GM12878 (cell line): Measurements from ENCODE around the gene SIK3. TPM values are rescaled to one million over a fixed set of nuclear protein-coding genes. Genes with fewer than 3 reads are reported as not detected.

Source experiments
- ATAC-seq: fragments of 200-7000 bp; cut with Tn5 transposase; 3 replicates; pipeline ENCODE4 v1.9.1; 2020; ENCODE audit warnings: mild to moderate bottlenecking, moderate library complexity
- BruUV-seq: library from RNA; stranded (reverse); fragments of 400-500 nt; replicated peaks from 2 replicates; lab custom pipeline; 2021; lab: Mats Ljungman, UMichigan
- CTCF ChIA-PET: fragments of 300-600 bp; sonication (Branson Sonifier 250); formaldehyde crosslinking; extraction: SDS; loops from one replicate; lab custom pipeline; 2021; ENCODE audit warnings: inconsistent platforms; lab: Yijun Ruan, JAX
- POLR2A ChIA-PET: fragments of 350-600 bp; formaldehyde crosslinking; extraction: SDS; loops from one replicate; lab custom pipeline; 2021; ENCODE audit warnings: inconsistent platforms; lab: Charles Lee
- RAD21 ChIA-PET: fragments of 300-600 bp; sonication (Branson Sonifier 250); formaldehyde crosslinking; loops from one replicate; lab custom pipeline; 2023; ENCODE audit warnings: antibody characterized with exemption; ENCODE audit not compliant: unreplicated experiment; lab: Charles Lee
- SMC1A ChIA-PET: fragments of 300-600 bp; sonication (Branson Sonifier 250); formaldehyde crosslinking; loops from one replicate; lab custom pipeline; 2023; ENCODE audit not compliant: unreplicated experiment, uncharacterized antibody; lab: Charles Lee
- DNase-seq: peaks from one replicate; pipeline ENCODE4 v3.0.0-alpha.2; 2011; ENCODE audit warnings: low read depth, low spot score
- FAIRE-seq: peaks from 3 replicates; lab custom pipeline; 2011; peaks lifted over from hg19 to GRCh38; lab: Jason Lieb, UNC
- H2AFZ ChIP-seq: 2 replicates; pipeline ENCODE4 v1.6.0; 2011; ENCODE audit warnings: low read depth, low read length, control low read depth; ENCODE audit not compliant: control insufficient read depth
- H3K27ac ChIP-seq: 2 replicates; pipeline ENCODE4 v1.5.1; 2011; ENCODE audit warnings: control low read depth; ENCODE audit not compliant: control insufficient read depth, insufficient read depth
- H3K27me3 ChIP-seq, 2 experiments: replicated peaks in 1 of 2; 2 replicates each; pipeline versions ENCODE4 v1.6.0 to v1.6.1; 2011; ENCODE audit warnings: low read length in 1 of 2; ENCODE audit not compliant: control insufficient read depth in 2 of 2, insufficient read depth in 2 of 2
- H3K36me3 ChIP-seq, 2 experiments: 2 replicates each; pipeline ENCODE4 v1.5.1; 2011; ENCODE audit warnings: low read length in 1 of 2; ENCODE audit not compliant: control insufficient read depth in 2 of 2, insufficient read depth in 2 of 2
- H3K4me1 ChIP-seq: 2 replicates; pipeline ENCODE4 v1.6.1; 2011; ENCODE audit warnings: mild to moderate bottlenecking, low read length, moderate library complexity, mixed read lengths; ENCODE audit not compliant: control insufficient read depth, insufficient read depth
- H3K4me2 ChIP-seq: 2 replicates; pipeline ENCODE4 v1.6.0; 2011; ENCODE audit warnings: control low read depth; ENCODE audit not compliant: control insufficient read depth, insufficient read depth
- H3K4me3 ChIP-seq: fragments of 200-600 bp; sonication (generic); 2 replicates; pipeline ENCODE4 v1.5.1; 2016
- H3K79me2 ChIP-seq: 2 replicates; pipeline ENCODE4 v1.6.0; 2011; ENCODE audit warnings: low read length; ENCODE audit not compliant: control insufficient read depth, insufficient read depth
- H3K9ac ChIP-seq: 2 replicates; pipeline ENCODE4 v1.8.0; 2011; ENCODE audit warnings: low read length, control low read depth, mixed read lengths; ENCODE audit not compliant: control insufficient read depth, insufficient read depth
- H3K9me3 ChIP-seq: replicated peaks from 3 replicates; pipeline ENCODE4 v1.5.1; 2011; ENCODE audit warnings: mild to moderate bottlenecking, low read length; ENCODE audit not compliant: control insufficient read depth, insufficient read depth
- H4K20me1 ChIP-seq: 2 replicates; pipeline ENCODE4 v1.6.0; 2011; ENCODE audit not compliant: control insufficient read depth, insufficient read depth
- BCL11A ChIP-seq: IDR thresholded peaks from 2 replicates; pipeline ENCODE4 v1.6.1; 2011; ENCODE audit warnings: low read depth, low read length
- IKZF2 ChIP-seq, 2 experiments: fragments of 450-650 bp; IDR thresholded peaks; 2 replicates each; pipeline ENCODE4 v1.6.1; 2017; ENCODE audit warnings: mild to moderate bottlenecking in 2 of 2, moderate library complexity in 2 of 2
- MTA3 ChIP-seq: IDR thresholded peaks from 2 replicates; pipeline ENCODE4 v1.6.1; 2012; ENCODE audit warnings: low read length, inconsistent platforms, borderline replicate concordance
- NFXL1 ChIP-seq: fragments of 450-650 bp; IDR thresholded peaks from 2 replicates; pipeline ENCODE4 v1.6.1; 2017; ENCODE audit warnings: antibody characterized with exemption, mild to moderate bottlenecking, borderline replicate concordance
- RUNX3 ChIP-seq: IDR thresholded peaks from 2 replicates; pipeline ENCODE4 v1.6.1; 2012; ENCODE audit warnings: low read length, inconsistent platforms
- TBL1XR1 ChIP-seq: IDR thresholded peaks from 2 replicates; pipeline ENCODE4 v1.6.1; 2012; ENCODE audit warnings: low read depth, low read length, improper control_type of control experiment
- ZNF274 ChIP-seq: IDR thresholded peaks from one replicate; pipeline ENCODE4 v1.8.0; 2011; ENCODE audit not compliant: insufficient read length, insufficient read depth
- WGBS: methylation state at CpG from one replicate; pipeline ENCODE4 v1.1.6; 2016; ENCODE audit warnings: low lambda C conversion rate; ENCODE audit not compliant: insufficient replicate concordance, insufficient coverage; ENCODE audit errors: missing lambda C conversion rate; 5-methylcytosine and 5-hydroxymethylcytosine counted together
- in situ Hi-C: fragments of 300-500 bp; cut with MboI; formaldehyde crosslinking; loops from 9 replicates; pipeline ENCODE4 v1.14.3; 2018; ENCODE audit warnings: mixed read lengths
- intact Hi-C: fragments of 100-400 bp; cut with micrococcal nuclease; formaldehyde crosslinking; loops from one replicate; pipeline ENCODE4 v1.14.2; 2022; ENCODE audit not compliant: unreplicated experiment
- polyA plus RNA-seq, 11 experiments: library from polyadenylated mRNA; depleted of rRNA in 4 of 11; unstranded in 6 of 11; stranded (reverse) in 5 of 11; fragments of >200 nt; fragmentation: Nextera tagmentation in 4 of 11; fragmentation: Illumina TruSeq in 1 of 11; extraction: Ambion mirVana in 4 of 11; extraction: Trizol in 1 of 11; gene quantifications; 1 replicate in 1 of 11; 2 replicates in 10 of 11; pipeline versions ENCODE4 v1.2.1 to v1.2.3, GENCODE V29; 2011 to 2016; ENCODE audit warnings: inconsistent platforms in 2 of 11, missing spikeins in 2 of 11, low read depth in 1 of 11
- total RNA-seq, 4 experiments: library from RNA; depleted of rRNA in 3 of 4; stranded (reverse); fragments of >200 nt in 3 of 4; fragmentation: Illumina TruSeq in 1 of 4; extraction: Trizol in 1 of 4; gene quantifications; 2 replicates each; pipeline versions ENCODE4 v1.2.1 to v1.2.3, GENCODE V29; 2013 to 2021
- TF ChIP-seq, protein P1 (sequence below): fragments of 450-650 bp; IDR thresholded peaks from 2 replicates; pipeline ENCODE4 v1.6.1; 2017; ENCODE audit warnings: mild to moderate bottlenecking, moderate library complexity
- TF ChIP-seq, protein P2 (sequence below): fragments of 450-650 bp; formaldehyde crosslinking; IDR thresholded peaks from 2 replicates; pipeline ENCODE4 v1.4.0; 2020; ENCODE audit warnings: mild to moderate bottlenecking, moderate library complexity
- TF ChIP-seq, protein P3 (sequence below): fragments of 450-650 bp; IDR thresholded peaks from 2 replicates; pipeline ENCODE4 v1.6.1; 2017; ENCODE audit warnings: low read depth, mild to moderate bottlenecking, moderate library complexity
- TF ChIP-seq, protein P4 (sequence below): fragments of 450-650 bp; IDR thresholded peaks from 2 replicates; pipeline ENCODE4 v1.6.1; 2017; ENCODE audit warnings: mild to moderate bottlenecking

SIK3 gene
- total and polyA plus RNA-seq, 10 of the 15 experiments (the other 5 are each of a cell fraction or from before 2014, with no cell fraction given) = 2.5 to 31.9 (median 11.1) TPM

DNA sequence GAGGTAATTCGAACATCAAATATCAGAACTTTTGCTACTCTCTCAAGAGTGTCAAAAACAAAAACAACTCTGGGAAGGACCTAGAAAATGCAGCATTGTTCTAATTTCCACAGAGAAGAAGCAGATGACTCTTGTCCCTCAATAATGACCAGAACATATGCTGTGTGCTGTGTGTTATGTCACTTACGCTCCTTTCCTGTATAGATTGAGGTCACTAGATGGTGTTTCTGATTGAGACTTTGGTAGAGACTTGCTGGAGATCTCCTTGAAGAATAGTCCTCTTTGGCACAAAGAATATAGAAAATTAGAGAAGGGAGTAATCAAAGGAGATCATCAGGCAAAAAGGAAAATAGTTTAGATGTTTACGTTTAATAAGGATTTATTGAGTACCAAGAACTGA is 2.3 kb upstream of the SIK3 start:
- DNase-seq = no peak
- H2AFZ ChIP-seq = no peak overlapping the region
- H4K20me1 ChIP-seq = peaks cover 1% of the 10 kb centered on the region; the same call in 1 of the 2 replicates
- BruUV-seq = no TSS peak
- H3K4me1 ChIP-seq = peaks cover 12% of the 10 kb centered on the region
- H3K79me2 ChIP-seq = peaks cover 31% of the 10 kb centered on the region
- 95% methylated on average over 3 of the region's 3 CpGs for WGBS
- no peaks in the 10 kb centered on the region for H3K36me3 ChIP-seq
- H3K9me3 ChIP-seq = no peaks in the 10 kb centered on the region
- no peak for FAIRE-seq
- H3K4me2 ChIP-seq = no peak overlapping the region
- SMC1A ChIA-PET = interaction anchor here (1.1 to 14.6 kb wide), 2 partner anchors 138 to 220 kb away, joined by 5 to 166 read pairs; no protein-coding TSS in a partner anchor
- CTCF ChIA-PET = interaction anchor here (0.6 to 2.0 kb wide), 3 partner anchors 9 to 219 kb away, joined by 3 to 6 read pairs (median 4); no protein-coding TSS in a partner anchor
- no peak overlapping the region for H3K27ac ChIP-seq
- RAD21 ChIA-PET = interaction anchor here (0.7 to 2.2 kb wide), 7 partner anchors 81 to 313 kb away, joined by 3 to 12 read pairs (median 4); partner anchors contain the start of gene ZPR1
- H3K9ac ChIP-seq = no peak overlapping the region
- ATAC-seq = no peak
- TF ChIP-seq IKZF2 (IDR thresholded peaks at IDR 0.05) = no peak
- TF ChIP-seq BCL11A = no peak
- no peak for TF ChIP-seq NFXL1
- no peak for TF ChIP-seq TBL1XR1
- TF ChIP-seq, protein P1, sequence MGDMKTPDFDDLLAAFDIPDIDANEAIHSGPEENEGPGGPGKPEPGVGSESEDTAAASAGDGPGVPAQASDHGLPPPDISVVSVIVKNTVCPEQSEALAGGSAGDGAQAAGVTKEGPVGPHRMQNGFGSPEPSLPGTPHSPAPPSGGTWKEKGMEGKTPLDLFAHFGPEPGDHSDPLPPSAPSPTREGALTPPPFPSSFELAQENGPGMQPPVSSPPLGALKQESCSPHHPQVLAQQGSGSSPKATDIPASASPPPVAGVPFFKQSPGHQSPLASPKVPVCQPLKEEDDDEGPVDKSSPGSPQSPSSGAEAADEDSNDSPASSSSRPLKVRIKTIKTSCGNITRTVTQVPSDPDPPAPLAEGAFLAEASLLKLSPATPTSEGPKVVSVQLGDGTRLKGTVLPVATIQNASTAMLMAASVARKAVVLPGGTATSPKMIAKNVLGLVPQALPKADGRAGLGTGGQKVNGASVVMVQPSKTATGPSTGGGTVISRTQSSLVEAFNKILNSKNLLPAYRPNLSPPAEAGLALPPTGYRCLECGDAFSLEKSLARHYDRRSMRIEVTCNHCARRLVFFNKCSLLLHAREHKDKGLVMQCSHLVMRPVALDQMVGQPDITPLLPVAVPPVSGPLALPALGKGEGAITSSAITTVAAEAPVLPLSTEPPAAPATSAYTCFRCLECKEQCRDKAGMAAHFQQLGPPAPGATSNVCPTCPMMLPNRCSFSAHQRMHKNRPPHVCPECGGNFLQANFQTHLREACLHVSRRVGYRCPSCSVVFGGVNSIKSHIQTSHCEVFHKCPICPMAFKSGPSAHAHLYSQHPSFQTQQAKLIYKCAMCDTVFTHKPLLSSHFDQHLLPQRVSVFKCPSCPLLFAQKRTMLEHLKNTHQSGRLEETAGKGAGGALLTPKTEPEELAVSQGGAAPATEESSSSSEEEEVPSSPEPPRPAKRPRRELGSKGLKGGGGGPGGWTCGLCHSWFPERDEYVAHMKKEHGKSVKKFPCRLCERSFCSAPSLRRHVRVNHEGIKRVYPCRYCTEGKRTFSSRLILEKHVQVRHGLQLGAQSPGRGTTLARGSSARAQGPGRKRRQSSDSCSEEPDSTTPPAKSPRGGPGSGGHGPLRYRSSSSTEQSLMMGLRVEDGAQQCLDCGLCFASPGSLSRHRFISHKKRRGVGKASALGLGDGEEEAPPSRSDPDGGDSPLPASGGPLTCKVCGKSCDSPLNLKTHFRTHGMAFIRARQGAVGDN = no peak
- TF ChIP-seq, protein P2, sequence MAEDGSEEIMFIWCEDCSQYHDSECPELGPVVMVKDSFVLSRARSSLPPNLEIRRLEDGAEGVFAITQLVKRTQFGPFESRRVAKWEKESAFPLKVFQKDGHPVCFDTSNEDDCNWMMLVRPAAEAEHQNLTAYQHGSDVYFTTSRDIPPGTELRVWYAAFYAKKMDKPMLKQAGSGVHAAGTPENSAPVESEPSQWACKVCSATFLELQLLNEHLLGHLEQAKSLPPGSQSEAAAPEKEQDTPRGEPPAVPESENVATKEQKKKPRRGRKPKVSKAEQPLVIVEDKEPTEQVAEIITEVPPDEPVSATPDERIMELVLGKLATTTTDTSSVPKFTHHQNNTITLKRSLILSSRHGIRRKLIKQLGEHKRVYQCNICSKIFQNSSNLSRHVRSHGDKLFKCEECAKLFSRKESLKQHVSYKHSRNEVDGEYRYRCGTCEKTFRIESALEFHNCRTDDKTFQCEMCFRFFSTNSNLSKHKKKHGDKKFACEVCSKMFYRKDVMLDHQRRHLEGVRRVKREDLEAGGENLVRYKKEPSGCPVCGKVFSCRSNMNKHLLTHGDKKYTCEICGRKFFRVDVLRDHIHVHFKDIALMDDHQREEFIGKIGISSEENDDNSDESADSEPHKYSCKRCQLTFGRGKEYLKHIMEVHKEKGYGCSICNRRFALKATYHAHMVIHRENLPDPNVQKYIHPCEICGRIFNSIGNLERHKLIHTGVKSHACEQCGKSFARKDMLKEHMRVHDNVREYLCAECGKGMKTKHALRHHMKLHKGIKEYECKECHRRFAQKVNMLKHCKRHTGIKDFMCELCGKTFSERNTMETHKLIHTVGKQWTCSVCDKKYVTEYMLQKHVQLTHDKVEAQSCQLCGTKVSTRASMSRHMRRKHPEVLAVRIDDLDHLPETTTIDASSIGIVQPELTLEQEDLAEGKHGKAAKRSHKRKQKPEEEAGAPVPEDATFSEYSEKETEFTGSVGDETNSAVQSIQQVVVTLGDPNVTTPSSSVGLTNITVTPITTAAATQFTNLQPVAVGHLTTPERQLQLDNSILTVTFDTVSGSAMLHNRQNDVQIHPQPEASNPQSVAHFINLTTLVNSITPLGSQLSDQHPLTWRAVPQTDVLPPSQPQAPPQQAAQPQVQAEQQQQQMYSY (CRISPR knock-in tag) = no peak
- TF ChIP-seq ZNF274 = no peak
- TF ChIP-seq, protein P3, sequence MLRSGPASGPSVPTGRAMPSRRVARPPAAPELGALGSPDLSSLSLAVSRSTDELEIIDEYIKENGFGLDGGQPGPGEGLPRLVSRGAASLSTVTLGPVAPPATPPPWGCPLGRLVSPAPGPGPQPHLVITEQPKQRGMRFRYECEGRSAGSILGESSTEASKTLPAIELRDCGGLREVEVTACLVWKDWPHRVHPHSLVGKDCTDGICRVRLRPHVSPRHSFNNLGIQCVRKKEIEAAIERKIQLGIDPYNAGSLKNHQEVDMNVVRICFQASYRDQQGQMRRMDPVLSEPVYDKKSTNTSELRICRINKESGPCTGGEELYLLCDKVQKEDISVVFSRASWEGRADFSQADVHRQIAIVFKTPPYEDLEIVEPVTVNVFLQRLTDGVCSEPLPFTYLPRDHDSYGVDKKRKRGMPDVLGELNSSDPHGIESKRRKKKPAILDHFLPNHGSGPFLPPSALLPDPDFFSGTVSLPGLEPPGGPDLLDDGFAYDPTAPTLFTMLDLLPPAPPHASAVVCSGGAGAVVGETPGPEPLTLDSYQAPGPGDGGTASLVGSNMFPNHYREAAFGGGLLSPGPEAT = no peak
- TF ChIP-seq, protein P4, sequence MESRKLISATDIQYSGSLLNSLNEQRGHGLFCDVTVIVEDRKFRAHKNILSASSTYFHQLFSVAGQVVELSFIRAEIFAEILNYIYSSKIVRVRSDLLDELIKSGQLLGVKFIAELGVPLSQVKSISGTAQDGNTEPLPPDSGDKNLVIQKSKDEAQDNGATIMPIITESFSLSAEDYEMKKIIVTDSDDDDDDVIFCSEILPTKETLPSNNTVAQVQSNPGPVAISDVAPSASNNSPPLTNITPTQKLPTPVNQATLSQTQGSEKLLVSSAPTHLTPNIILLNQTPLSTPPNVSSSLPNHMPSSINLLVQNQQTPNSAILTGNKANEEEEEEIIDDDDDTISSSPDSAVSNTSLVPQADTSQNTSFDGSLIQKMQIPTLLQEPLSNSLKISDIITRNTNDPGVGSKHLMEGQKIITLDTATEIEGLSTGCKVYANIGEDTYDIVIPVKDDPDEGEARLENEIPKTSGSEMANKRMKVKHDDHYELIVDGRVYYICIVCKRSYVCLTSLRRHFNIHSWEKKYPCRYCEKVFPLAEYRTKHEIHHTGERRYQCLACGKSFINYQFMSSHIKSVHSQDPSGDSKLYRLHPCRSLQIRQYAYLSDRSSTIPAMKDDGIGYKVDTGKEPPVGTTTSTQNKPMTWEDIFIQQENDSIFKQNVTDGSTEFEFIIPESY = no peak
- TF ChIP-seq MTA3 = no peak
- TF ChIP-seq RUNX3 = no peak
- POLR2A ChIA-PET = no interaction called here
- H3K27me3 ChIP-seq = no peaks in the 10 kb centered on the region
- intact Hi-C loops = no loop called here
- no peak overlapping the region for H3K4me3 ChIP-seq
- in situ Hi-C loops = loop anchor here (5.0 kb wide), 2 partner anchors 223 to 313 kb away; partner anchors contain the start of gene ZPR1
